DND-41 (cell line): ENCODE measurements around the gene TET3.
A peak's percentile ranks its signal among the peaks of the same experiment; 100 is the strongest.

ENCODE experiments used
- ATAC-seq: fragments of 200-7000 bp; cut with Tn5 transposase; 3 replicates; pipeline ENCODE4 v1.9.1; 2021; ENCODE audit warnings: low read depth; ENCODE audit not compliant: insufficient read depth
- DNase-seq: peaks from one replicate; pipeline ENCODE4 v3.0.0-alpha.2; 2020
- H2AFZ ChIP-seq: 2 replicates; pipeline ENCODE4 v1.6.0; 2012; ENCODE audit warnings: low read depth, low read length
- H3K27ac ChIP-seq: 2 replicates; pipeline ENCODE4 v1.5.1; 2012; ENCODE audit warnings: low read length, inconsistent platforms
- H3K27me3 ChIP-seq: fragments of 200-600 bp; sonication (generic); 2 replicates; pipeline ENCODE4 v1.6.0; 2012; ENCODE audit warnings: low read length, mild to moderate bottlenecking, inconsistent platforms; ENCODE audit not compliant: insufficient read depth, poor library complexity
- H3K36me3 ChIP-seq: 2 replicates; pipeline ENCODE4 v1.5.1; 2012; ENCODE audit warnings: low read length, inconsistent platforms; ENCODE audit not compliant: insufficient read depth
- H3K4me1 ChIP-seq: 2 replicates; pipeline ENCODE4 v1.5.1; 2012; ENCODE audit warnings: mild to moderate bottlenecking, low read length; ENCODE audit not compliant: insufficient read depth
- H3K4me2 ChIP-seq: 2 replicates; pipeline ENCODE4 v1.6.0; 2012; ENCODE audit warnings: mild to moderate bottlenecking, moderate library complexity, low read length, inconsistent platforms; ENCODE audit not compliant: insufficient read depth
- H3K4me3 ChIP-seq, 2 experiments: fragments of 200-600 bp in 1 of 2; shearing (Covaris generic) in 1 of 2; 2 replicates each; pipeline ENCODE4 v1.5.1; 2012 to 2016; ENCODE audit warnings: inconsistent platforms in 2 of 2, low read length in 2 of 2, mild to moderate bottlenecking in 2 of 2, low read depth in 1 of 2, moderate library complexity in 1 of 2
- H3K79me2 ChIP-seq: 2 replicates; pipeline ENCODE4 v1.6.0; 2012; ENCODE audit warnings: low read length, inconsistent platforms; ENCODE audit not compliant: insufficient read depth
- H3K9ac ChIP-seq: 2 replicates; pipeline ENCODE4 v1.6.0; 2012; ENCODE audit warnings: low read depth, mild to moderate bottlenecking, inconsistent platforms, low read length, moderate library complexity
- H3K9me3 ChIP-seq: 2 replicates; pipeline ENCODE4 v1.5.1; 2012; ENCODE audit warnings: low read length, moderate library complexity, mild to moderate bottlenecking, inconsistent platforms; ENCODE audit not compliant: insufficient read depth, severe bottlenecking
- H4K20me1 ChIP-seq: 2 replicates; pipeline ENCODE4 v1.6.0; 2012; ENCODE audit warnings: low read length; ENCODE audit not compliant: insufficient read depth
- CTCF ChIP-seq: IDR thresholded peaks from 2 replicates; pipeline ENCODE4 v1.5.1; 2012; ENCODE audit warnings: borderline replicate concordance, low read length, moderate library complexity, mild to moderate bottlenecking; ENCODE audit not compliant: poor library complexity, severe bottlenecking; ENCODE audit errors: extremely low read depth
- EZH2 ChIP-seq: IDR thresholded peaks from 3 replicates; pipeline ENCODE4 v1.6.1; 2012; ENCODE audit warnings: borderline replicate concordance, low read depth, mild to moderate bottlenecking, moderate library complexity, low read length, inconsistent platforms; ENCODE audit not compliant: severe bottlenecking

Gene TET3

GRCh38 chr2:73987948-73988700 lies 3.4 kb downstream of the TET3 start:
- Histone ChIP-seq H3K9ac (peak overlapping the region; percentile 86), H3K4me1 (peaks cover 72% of the 10 kb centered on the region)

GRCh38 chr2:73989972-73990371 lies 5.3 kb downstream of the TET3 start:
- H3K4me3 ChIP-seq = 0 out of 4 replicates have a peak overlapping the region, but pooled peaks of 1 of the 2 experiments have one; percentile 28
- H4K20me1 ChIP-seq = peaks cover 74% of the 10 kb centered on the region
- no peak for TF ChIP-seq CTCF
- no peak for TF ChIP-seq EZH2
- peak overlapping the region; percentile 95 for H3K4me2 ChIP-seq
- no peak overlapping the region for H3K9ac ChIP-seq
- no peak for ATAC-seq
- H3K4me1 ChIP-seq = peaks cover 68% of the 10 kb centered on the region
- no peak overlapping the region for H3K27ac ChIP-seq
- H3K9me3 ChIP-seq = no peaks in the 10 kb centered on the region
- DNase-seq = no peak
- peaks cover 73% of the 10 kb centered on the region for H3K36me3 ChIP-seq
- H3K27me3 ChIP-seq = no peaks in the 10 kb centered on the region
- H2AFZ ChIP-seq = no peak overlapping the region
- H3K79me2 ChIP-seq = peaks cover 96% of the 10 kb centered on the region

More at GRCh38 chr2:73987948-73988700, 3.4 kb downstream of the TET3 start:
- peaks cover 78% of the 10 kb centered on the region for H3K79me2 ChIP-seq
- DNase-seq (no peak), ATAC-seq (no peak)
- peaks cover 57% of the 10 kb centered on the region for H4K20me1 ChIP-seq
- TF ChIP-seq EZH2 = no peak
- TF ChIP-seq CTCF = no peak
- peak overlapping the region; percentile 10 to 71; a peak in 3 of 4 replicates for H3K4me3 ChIP-seq
- no peak overlapping the region for H2AFZ ChIP-seq
- no peaks in the 10 kb centered on the region for H3K9me3 ChIP-seq
- H3K27me3 ChIP-seq = no peaks in the 10 kb centered on the region
- peak overlapping the region; percentile 57 for H3K27ac ChIP-seq
- peak overlapping the region; percentile 95 for H3K4me2 ChIP-seq
- peaks cover 60% of the 10 kb centered on the region for H3K36me3 ChIP-seq

GRCh38 chr2:73990531-73990930 lies 5.8 kb downstream of the TET3 start:
- H4K20me1 ChIP-seq = peaks cover 79% of the 10 kb centered on the region
- peaks cover 67% of the 10 kb centered on the region for H3K4me1 ChIP-seq
- H3K9me3 ChIP-seq = no peaks in the 10 kb centered on the region
- H3K27ac ChIP-seq = no peak overlapping the region; the same call in 1 of the 2 replicates
- no peak overlapping the region for H3K9ac ChIP-seq
- TF ChIP-seq CTCF (no peak), EZH2 (no peak)
- H3K36me3 ChIP-seq = peaks cover 74% of the 10 kb centered on the region
- no peak overlapping the region for H3K4me3 ChIP-seq
- no peak for DNase-seq
- peak overlapping the region; percentile 95 for H3K4me2 ChIP-seq
- H3K79me2 ChIP-seq = peaks cover 100% of the 10 kb centered on the region
- no peaks in the 10 kb centered on the region for H3K27me3 ChIP-seq
- no peak for ATAC-seq
- H2AFZ ChIP-seq = no peak overlapping the region
